Liver (tissue), 9 donors: ENCODE data around the gene RPH3AL. TPM values are rescaled to one million over a fixed set of nuclear protein-coding genes. Genes with fewer than 3 reads are reported as not detected.

ENCODE experiments used
- DNase-seq: peaks from one replicate; pipeline ENCODE4 v3.0.0-alpha.2; 2017; ENCODE audit warnings: low spot score
- H3K27ac ChIP-seq, 2 donors: one replicate each; pipeline ENCODE4 v1.7.0; 2013; ENCODE audit warnings: inconsistent platforms in 2 of 2, low read length in 2 of 2, control low read depth in 1 of 2, low read depth in 1 of 2, mild to moderate bottlenecking in 1 of 2
- H3K27me3 ChIP-seq, 4 donors: one replicate each; pipeline versions ENCODE4 v1.6.1 to v1.7.0; 2013; ENCODE audit warnings: low read length in 3 of 4, inconsistent platforms in 1 of 4, mild to moderate bottlenecking in 1 of 4, moderate library complexity in 1 of 4; ENCODE audit not compliant: control insufficient read depth in 4 of 4, insufficient read depth in 4 of 4
- H3K36me3 ChIP-seq, 4 donors: one replicate each; pipeline versions ENCODE4 v1.6.1 to v1.7.0; 2013; ENCODE audit warnings: low read length in 3 of 4, mild to moderate bottlenecking in 3 of 4, low read depth in 1 of 4, moderate library complexity in 1 of 4; ENCODE audit not compliant: control insufficient read depth in 4 of 4, insufficient read depth in 3 of 4
- H3K4me1 ChIP-seq, 4 donors: one replicate each; pipeline versions ENCODE4 v1.6.1 to v1.7.0; 2013; ENCODE audit warnings: low read length in 3 of 4, mild to moderate bottlenecking in 3 of 4, moderate library complexity in 1 of 4; ENCODE audit not compliant: control insufficient read depth in 4 of 4, insufficient read depth in 4 of 4
- H3K4me3 ChIP-seq, 3 donors: one replicate each; pipeline versions ENCODE4 v1.6.1 to v1.7.0; 2013; ENCODE audit warnings: low read length in 3 of 3, control low read depth in 1 of 3, low read depth in 1 of 3, mild to moderate bottlenecking in 1 of 3
- H3K9ac ChIP-seq, 2 donors: one replicate each; pipeline ENCODE4 v1.7.0; 2013; ENCODE audit warnings: low read length in 2 of 2, mild to moderate bottlenecking in 2 of 2, moderate library complexity in 2 of 2, control low read depth in 1 of 2, low read depth in 1 of 2
- H3K9me3 ChIP-seq, 4 donors: one replicate each; pipeline versions ENCODE4 v1.6.1 to v1.7.0; 2013; ENCODE audit warnings: low read length in 3 of 4; ENCODE audit not compliant: control insufficient read depth in 4 of 4
- ATF3 ChIP-seq: IDR thresholded peaks from 2 replicates; pipeline ENCODE4 v1.6.1; 2016; ENCODE audit warnings: antibody characterized with exemption
- CTCF ChIP-seq: fragments of 150-350 bp; IDR thresholded peaks from 2 replicates; pipeline ENCODE4 v1.5.1; 2017; ENCODE audit warnings: improper control_type of control experiment, low read depth, low read length; ENCODE audit not compliant: missing input control
- EGR1 ChIP-seq, 2 donors: IDR thresholded peaks; 2 replicates each; pipeline ENCODE4 v1.6.1; 2016 to 2018; ENCODE audit warnings: antibody characterized with exemption in 2 of 2, low read depth in 2 of 2
- FOXA1 ChIP-seq: IDR thresholded peaks from 2 replicates; pipeline ENCODE4 v1.6.1; 2016; ENCODE audit warnings: antibody characterized with exemption
- FOXA2 ChIP-seq: IDR thresholded peaks from 2 replicates; pipeline ENCODE4 v1.6.1; 2016; ENCODE audit warnings: antibody characterized with exemption
- HNF4A ChIP-seq, 2 donors: conservative IDR thresholded peaks; 2 replicates each; pipeline ENCODE4 v1.6.1; 2016; ENCODE audit warnings: antibody characterized with exemption in 2 of 2, mild to moderate bottlenecking in 2 of 2
- HNF4G ChIP-seq: IDR thresholded peaks from 2 replicates; pipeline ENCODE4 v1.6.1; 2016; ENCODE audit warnings: antibody characterized with exemption
- MAX ChIP-seq: IDR thresholded peaks from 2 replicates; pipeline ENCODE4 v1.6.1; 2016; ENCODE audit warnings: antibody characterized with exemption
- NR2F2 ChIP-seq: IDR thresholded peaks from 2 replicates; pipeline ENCODE4 v1.6.1; 2016; ENCODE audit warnings: antibody characterized with exemption
- RAD21 ChIP-seq, 2 donors: IDR thresholded peaks; 2 replicates each; pipeline ENCODE4 v1.6.1; 2016; ENCODE audit warnings: antibody characterized with exemption in 2 of 2, mild to moderate bottlenecking in 2 of 2
- REST ChIP-seq: IDR thresholded peaks from 2 replicates; pipeline ENCODE4 v1.6.1; 2016; ENCODE audit warnings: antibody characterized with exemption, mild to moderate bottlenecking
- RXRA ChIP-seq, 2 donors: IDR thresholded peaks; 2 replicates each; pipeline ENCODE4 v1.6.1; 2017 to 2018; ENCODE audit warnings: antibody characterized with exemption in 2 of 2, mild to moderate bottlenecking in 1 of 2
- SP1 ChIP-seq: IDR thresholded peaks from 2 replicates; pipeline ENCODE4 v1.6.1; 2018; ENCODE audit warnings: antibody characterized with exemption, mild to moderate bottlenecking
- TAF1 ChIP-seq: conservative IDR thresholded peaks from 2 replicates; pipeline ENCODE4 v1.6.1; 2016; ENCODE audit warnings: antibody characterized with exemption, mild to moderate bottlenecking
- YY1 ChIP-seq: IDR thresholded peaks from 2 replicates; pipeline ENCODE4 v1.6.1; 2016; ENCODE audit warnings: antibody characterized with exemption, mild to moderate bottlenecking
- ZBTB33 ChIP-seq: IDR thresholded peaks from 2 replicates; pipeline ENCODE4 v1.6.1; 2016; ENCODE audit warnings: antibody characterized with exemption
- WGBS: extraction: QIAGEN DNeasy Blood & Tissue Kit; methylation state at CpG from one replicate; pipeline ENCODE4 v1.1.7; 2013; 5-methylcytosine and 5-hydroxymethylcytosine counted together
- polyA plus RNA-seq, 2 donors: library from polyadenylated mRNA; stranded (reverse) in 1 of 2; unstranded in 1 of 2; fragments of 200-250 nt in 1 of 2; fragments of >200 nt in 1 of 2; fragmentation: Nextera tagmentation in 1 of 2; extraction: Ambion mirVana in 1 of 2; gene quantifications; one replicate each; pipeline versions ENCODE4 v1.2.1 to v1.2.3, GENCODE V29; 2013 to 2015
- total RNA-seq, 2 donors: library from RNA; depleted of rRNA; stranded (reverse); fragments of >200 nt; gene quantifications; one replicate each; pipeline ENCODE4 v1.2.3, GENCODE V29; 2014
- donor health status: healthy.
- donor health status: healthy.
- donor health status: healthy.
- donor health status: healthy.
- donor health status: healthy.

RPH3AL gene
- total and polyA plus RNA-seq, 4 donors, result 8.5 to 52.5 (median 13.9) TPM

- WGBS, result 88% methylated on average over 14 of the region's 14 CpGs
- Histone ChIP-seq H3K9me3 (no peaks in the 10 kb centered on the region), H3K27me3 (no peaks in the 10 kb centered on the region), H3K27ac (no peak overlapping the region), H3K9ac (no peak overlapping the region), H3K36me3 (peaks cover 1 to 12% (median 4%) of the 10 kb centered on the region in 4 donors), H3K4me1 (peaks cover 8 to 22% (median 15%) of the 10 kb centered on the region in 4 donors), H3K4me3 (no peak overlapping the region)
- no peak for TF ChIP-seq RXRA (IDR thresholded peaks at IDR 0.05)
- TF ChIP-seq HNF4A (conservative IDR thresholded peaks at IDR 0.05), result no peak
- no peak for TF ChIP-seq YY1
- TF ChIP-seq NR2F2, result no peak
- TF ChIP-seq HNF4G, result no peak
- no peak for TF ChIP-seq MAX
- no peak for TF ChIP-seq RAD21 (IDR thresholded peaks at IDR 0.05)
- no peak for TF ChIP-seq CTCF
- no peak for TF ChIP-seq TAF1
- no peak for TF ChIP-seq FOXA2
- DNase-seq, result no peak
Measured at GRCh38 chr17:246226-246625, 106.4 kb downstream of the RPH3AL start.

- Histone ChIP-seq H3K4me1 (peaks cover 8 to 22% (median 15%) of the 10 kb centered on the region in 4 donors), H3K9me3 (no peaks in the 10 kb centered on the region), H3K27me3 (no peaks in the 10 kb centered on the region), H3K9ac (no peak overlapping the region), H3K36me3 (peaks cover 1 to 12% (median 4%) of the 10 kb centered on the region in 4 donors), H3K4me3 (no peak overlapping the region), H3K27ac (no peak overlapping the region)
- WGBS, result 90% methylated on average over 13 of the region's 13 CpGs
- no peak for TF ChIP-seq RXRA (IDR thresholded peaks at IDR 0.05)
- TF ChIP-seq CTCF, result no peak
- no peak for TF ChIP-seq ATF3
- TF ChIP-seq ZBTB33, result no peak
- no peak for TF ChIP-seq REST
- TF ChIP-seq FOXA1, result no peak
- TF ChIP-seq SP1, result no peak
- TF ChIP-seq FOXA2, result no peak
- no peak for TF ChIP-seq HNF4A (conservative IDR thresholded peaks at IDR 0.05)
- TF ChIP-seq HNF4G, result no peak
- TF ChIP-seq MAX, result no peak
- TF ChIP-seq YY1, result no peak
- TF ChIP-seq TAF1, result no peak
- no peak for TF ChIP-seq RAD21 (IDR thresholded peaks at IDR 0.05)
- no peak for TF ChIP-seq EGR1 (IDR thresholded peaks at IDR 0.05; ENCODE audit: low read depth in 2 of 2)
- TF ChIP-seq NR2F2, result no peak
- no peak for DNase-seq
Measured at GRCh38 chr17:245611-246010, 107.0 kb downstream of the RPH3AL start.
